GM18867 (cell line): ENCODE measurements around the gene TAF1C.

Experiments
- ATAC-seq: cut with Tn5 transposase; IDR thresholded peaks from one replicate; pipeline ENCODE4 v1.9.1; 2021; ENCODE audit warnings: mild to moderate bottlenecking, moderate library complexity; ENCODE audit not compliant: unreplicated experiment

Gene TAF1C

GRCh38 chr16:84136331-84137125 lies 50.3 kb downstream of the TAF1C start:
- no peak for ATAC-seq

GRCh38 chr16:84132527-84133285 lies 54.2 kb downstream of the TAF1C start:
- no peak for ATAC-seq

DNA sequence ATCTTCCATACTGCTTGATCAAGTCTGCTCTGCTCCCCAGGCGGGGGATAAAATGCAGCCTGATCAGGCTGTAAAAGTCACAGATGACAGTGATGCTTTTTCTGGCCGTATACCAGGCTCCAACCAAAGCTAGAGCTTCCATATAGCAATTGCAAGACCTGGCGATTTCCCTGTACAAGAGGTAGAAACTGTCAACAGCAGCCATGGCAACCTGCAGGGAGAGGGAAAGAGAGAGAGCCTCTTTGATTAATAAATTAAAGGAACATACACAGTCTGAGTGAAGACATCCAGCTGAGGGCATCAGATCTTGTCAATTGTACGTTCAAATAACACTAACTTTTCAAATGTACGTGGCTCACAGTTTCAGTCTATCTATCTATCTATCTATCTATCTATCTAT lies 55.7 kb downstream of the TAF1C start:
- no peak for ATAC-seq
